HEK293 (cell line): ENCODE data around the gene NPR3.

Source experiments
- CTCF ChIA-PET: fragments of 350-600 bp; formaldehyde crosslinking; extraction: SDS; loops from one replicate; lab custom pipeline; 2021; ENCODE audit warnings: antibody characterized with exemption; lab: Yijun Ruan, JAX
- POLR2A ChIA-PET: fragments of 300-600 bp; formaldehyde crosslinking; extraction: SDS; loops from one replicate; lab custom pipeline; 2020; ENCODE audit warnings: antibody characterized with exemption, inconsistent platforms; lab: Yijun Ruan, JAX
- H3K27ac ChIP-seq: fragments of 200-500 bp; sonication (Bioruptor generic); 2 replicates; pipeline ENCODE4 v1.5.1; 2014; ENCODE audit warnings: low read depth, low read length, control low read depth, inconsistent platforms; ENCODE audit errors: extremely low read depth
- H3K36me3 ChIP-seq, 2 experiments: fragments of 200-500 bp in 1 of 2; sonication (Bioruptor generic) in 1 of 2; 1 replicate in 1 of 2; 2 replicates in 1 of 2; pipeline ENCODE4 v1.5.1; 2014 to 2017; ENCODE audit warnings: inconsistent platforms in 2 of 2, low read length in 2 of 2; ENCODE audit not compliant: control insufficient read depth in 2 of 2, insufficient read depth in 1 of 2
- H3K4me1 ChIP-seq: fragments of 200-500 bp; sonication (Bioruptor generic); 2 replicates; pipeline ENCODE4 v1.5.1; 2014; ENCODE audit warnings: mild to moderate bottlenecking, low read length, inconsistent platforms; ENCODE audit not compliant: control insufficient read depth, insufficient read depth
- H3K4me3 ChIP-seq: 2 replicates; pipeline ENCODE4 v1.5.1; 2011; ENCODE audit warnings: low read depth, mild to moderate bottlenecking, control low read depth, low read length, moderate library complexity
- H3K9me3 ChIP-seq: fragments of 200-500 bp; sonication (Bioruptor generic); 2 replicates; pipeline ENCODE4 v1.5.1; 2014; ENCODE audit warnings: low read depth, low read length, inconsistent platforms; ENCODE audit not compliant: control insufficient read depth, insufficient read depth
- HIC1 ChIP-seq: fragments of 450-650 bp; formaldehyde crosslinking; IDR thresholded peaks from 2 replicates; pipeline ENCODE4 v1.5.1; 2016; ENCODE audit warnings: missing biosample characterization, missing genetic modification characterization
- KLF7 ChIP-seq: fragments of 450-650 bp; formaldehyde crosslinking; IDR thresholded peaks from 2 replicates; pipeline ENCODE4 v1.5.1; 2016; ENCODE audit warnings: missing biosample characterization, missing genetic modification characterization, borderline replicate concordance
- MEIS1 ChIP-seq: sonication (generic); formaldehyde crosslinking; IDR thresholded peaks from 2 replicates; pipeline ENCODE4 v1.8.1; 2022; ENCODE audit warnings: missing genetic modification reagents, mild to moderate bottlenecking, borderline replicate concordance
- SP2 ChIP-seq: fragments of 450-650 bp; formaldehyde crosslinking; IDR thresholded peaks from 2 replicates; pipeline ENCODE4 v1.5.1; 2016; ENCODE audit warnings: missing biosample characterization, missing genetic modification characterization
- ZBTB21 ChIP-seq: fragments of 450-650 bp; formaldehyde crosslinking; IDR thresholded peaks from 2 replicates; pipeline ENCODE4 v1.5.1; 2017; ENCODE audit warnings: missing biosample characterization, missing genetic modification characterization
- ZNF175 ChIP-seq: fragments of 450-650 bp; formaldehyde crosslinking; IDR thresholded peaks from 2 replicates; pipeline ENCODE4 v1.5.1; 2016; ENCODE audit warnings: missing biosample characterization, missing genetic modification characterization
- ZNF214 ChIP-seq: fragments of 450-650 bp; formaldehyde crosslinking; IDR thresholded peaks from 2 replicates; pipeline ENCODE4 v1.5.1; 2017; ENCODE audit warnings: missing biosample characterization, mild to moderate bottlenecking, missing genetic modification characterization, borderline replicate concordance
- ZNF404 ChIP-seq: fragments of 450-650 bp; formaldehyde crosslinking; IDR thresholded peaks from 2 replicates; pipeline ENCODE4 v1.5.1; 2017; ENCODE audit warnings: missing biosample characterization, missing genetic modification characterization
- ZNF624 ChIP-seq: fragments of 450-650 bp; formaldehyde crosslinking; IDR thresholded peaks from 2 replicates; pipeline ENCODE4 v1.5.1; 2017; ENCODE audit warnings: missing biosample characterization, missing genetic modification characterization
- TF ChIP-seq, protein P1 (sequence below): fragments of 450-650 bp; formaldehyde crosslinking; IDR thresholded peaks from 2 replicates; pipeline ENCODE4 v1.5.1; 2016; ENCODE audit warnings: missing biosample characterization, missing genetic modification characterization, borderline replicate concordance
- TF ChIP-seq, protein P2 (sequence below): fragments of 450-650 bp; formaldehyde crosslinking; IDR thresholded peaks from 2 replicates; pipeline ENCODE4 v1.5.1; 2017; ENCODE audit warnings: missing biosample characterization, missing genetic modification characterization
- TF ChIP-seq, protein P3 (sequence below): fragments of 450-650 bp; formaldehyde crosslinking; IDR thresholded peaks from 2 replicates; pipeline ENCODE4 v1.5.1; 2016; ENCODE audit warnings: missing biosample characterization, missing genetic modification characterization, low read depth
- TF ChIP-seq, protein P4 (sequence below): fragments of 450-650 bp; formaldehyde crosslinking; IDR thresholded peaks from 2 replicates; pipeline ENCODE4 v1.5.1; 2016; ENCODE audit warnings: missing biosample characterization, missing genetic modification characterization
- TF ChIP-seq, protein P5 (sequence below): fragments of 450-650 bp; formaldehyde crosslinking; optimal IDR thresholded peaks from 2 replicates; pipeline ENCODE3; 2016; ENCODE audit warnings: missing biosample characterization, mild to moderate bottlenecking, missing genetic modification characterization

Gene NPR3

GRCh38 chr5:32677023-32677422, 34.1 kb upstream of the NPR3 start:
- Histone ChIP-seq H3K4me1 (no peaks in the 10 kb centered on the region), H3K36me3 (no peaks in the 10 kb centered on the region), H3K4me3 (no peak overlapping the region), H3K9me3 (no peaks in the 10 kb centered on the region), H3K27ac (no peak overlapping the region)
- TF ChIP-seq, protein P1, sequence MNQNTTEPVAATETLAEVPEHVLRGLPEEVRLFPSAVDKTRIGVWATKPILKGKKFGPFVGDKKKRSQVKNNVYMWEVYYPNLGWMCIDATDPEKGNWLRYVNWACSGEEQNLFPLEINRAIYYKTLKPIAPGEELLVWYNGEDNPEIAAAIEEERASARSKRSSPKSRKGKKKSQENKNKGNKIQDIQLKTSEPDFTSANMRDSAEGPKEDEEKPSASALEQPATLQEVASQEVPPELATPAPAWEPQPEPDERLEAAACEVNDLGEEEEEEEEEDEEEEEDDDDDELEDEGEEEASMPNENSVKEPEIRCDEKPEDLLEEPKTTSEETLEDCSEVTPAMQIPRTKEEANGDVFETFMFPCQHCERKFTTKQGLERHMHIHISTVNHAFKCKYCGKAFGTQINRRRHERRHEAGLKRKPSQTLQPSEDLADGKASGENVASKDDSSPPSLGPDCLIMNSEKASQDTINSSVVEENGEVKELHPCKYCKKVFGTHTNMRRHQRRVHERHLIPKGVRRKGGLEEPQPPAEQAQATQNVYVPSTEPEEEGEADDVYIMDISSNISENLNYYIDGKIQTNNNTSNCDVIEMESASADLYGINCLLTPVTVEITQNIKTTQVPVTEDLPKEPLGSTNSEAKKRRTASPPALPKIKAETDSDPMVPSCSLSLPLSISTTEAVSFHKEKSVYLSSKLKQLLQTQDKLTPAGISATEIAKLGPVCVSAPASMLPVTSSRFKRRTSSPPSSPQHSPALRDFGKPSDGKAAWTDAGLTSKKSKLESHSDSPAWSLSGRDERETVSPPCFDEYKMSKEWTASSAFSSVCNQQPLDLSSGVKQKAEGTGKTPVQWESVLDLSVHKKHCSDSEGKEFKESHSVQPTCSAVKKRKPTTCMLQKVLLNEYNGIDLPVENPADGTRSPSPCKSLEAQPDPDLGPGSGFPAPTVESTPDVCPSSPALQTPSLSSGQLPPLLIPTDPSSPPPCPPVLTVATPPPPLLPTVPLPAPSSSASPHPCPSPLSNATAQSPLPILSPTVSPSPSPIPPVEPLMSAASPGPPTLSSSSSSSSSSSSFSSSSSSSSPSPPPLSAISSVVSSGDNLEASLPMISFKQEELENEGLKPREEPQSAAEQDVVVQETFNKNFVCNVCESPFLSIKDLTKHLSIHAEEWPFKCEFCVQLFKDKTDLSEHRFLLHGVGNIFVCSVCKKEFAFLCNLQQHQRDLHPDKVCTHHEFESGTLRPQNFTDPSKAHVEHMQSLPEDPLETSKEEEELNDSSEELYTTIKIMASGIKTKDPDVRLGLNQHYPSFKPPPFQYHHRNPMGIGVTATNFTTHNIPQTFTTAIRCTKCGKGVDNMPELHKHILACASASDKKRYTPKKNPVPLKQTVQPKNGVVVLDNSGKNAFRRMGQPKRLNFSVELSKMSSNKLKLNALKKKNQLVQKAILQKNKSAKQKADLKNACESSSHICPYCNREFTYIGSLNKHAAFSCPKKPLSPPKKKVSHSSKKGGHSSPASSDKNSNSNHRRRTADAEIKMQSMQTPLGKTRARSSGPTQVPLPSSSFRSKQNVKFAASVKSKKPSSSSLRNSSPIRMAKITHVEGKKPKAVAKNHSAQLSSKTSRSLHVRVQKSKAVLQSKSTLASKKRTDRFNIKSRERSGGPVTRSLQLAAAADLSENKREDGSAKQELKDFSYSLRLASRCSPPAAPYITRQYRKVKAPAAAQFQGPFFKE (tag by site-specific recombination): no peak
- TF ChIP-seq SP2 (tag by site-specific recombination) (no peak), ZNF175 (no peak), ZNF624 (tag by site-specific recombination) (no peak), ZBTB21 (tag by site-specific recombination) (no peak), ZNF214 (tag by site-specific recombination) (no peak), HIC1 (tag by site-specific recombination) (no peak)
- TF ChIP-seq, protein P2, sequence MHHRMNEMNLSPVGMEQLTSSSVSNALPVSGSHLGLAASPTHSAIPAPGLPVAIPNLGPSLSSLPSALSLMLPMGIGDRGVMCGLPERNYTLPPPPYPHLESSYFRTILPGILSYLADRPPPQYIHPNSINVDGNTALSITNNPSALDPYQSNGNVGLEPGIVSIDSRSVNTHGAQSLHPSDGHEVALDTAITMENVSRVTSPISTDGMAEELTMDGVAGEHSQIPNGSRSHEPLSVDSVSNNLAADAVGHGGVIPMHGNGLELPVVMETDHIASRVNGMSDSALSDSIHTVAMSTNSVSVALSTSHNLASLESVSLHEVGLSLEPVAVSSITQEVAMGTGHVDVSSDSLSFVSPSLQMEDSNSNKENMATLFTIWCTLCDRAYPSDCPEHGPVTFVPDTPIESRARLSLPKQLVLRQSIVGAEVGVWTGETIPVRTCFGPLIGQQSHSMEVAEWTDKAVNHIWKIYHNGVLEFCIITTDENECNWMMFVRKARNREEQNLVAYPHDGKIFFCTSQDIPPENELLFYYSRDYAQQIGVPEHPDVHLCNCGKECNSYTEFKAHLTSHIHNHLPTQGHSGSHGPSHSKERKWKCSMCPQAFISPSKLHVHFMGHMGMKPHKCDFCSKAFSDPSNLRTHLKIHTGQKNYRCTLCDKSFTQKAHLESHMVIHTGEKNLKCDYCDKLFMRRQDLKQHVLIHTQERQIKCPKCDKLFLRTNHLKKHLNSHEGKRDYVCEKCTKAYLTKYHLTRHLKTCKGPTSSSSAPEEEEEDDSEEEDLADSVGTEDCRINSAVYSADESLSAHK (tag by site-specific recombination): no peak
- TF ChIP-seq, protein P3, sequence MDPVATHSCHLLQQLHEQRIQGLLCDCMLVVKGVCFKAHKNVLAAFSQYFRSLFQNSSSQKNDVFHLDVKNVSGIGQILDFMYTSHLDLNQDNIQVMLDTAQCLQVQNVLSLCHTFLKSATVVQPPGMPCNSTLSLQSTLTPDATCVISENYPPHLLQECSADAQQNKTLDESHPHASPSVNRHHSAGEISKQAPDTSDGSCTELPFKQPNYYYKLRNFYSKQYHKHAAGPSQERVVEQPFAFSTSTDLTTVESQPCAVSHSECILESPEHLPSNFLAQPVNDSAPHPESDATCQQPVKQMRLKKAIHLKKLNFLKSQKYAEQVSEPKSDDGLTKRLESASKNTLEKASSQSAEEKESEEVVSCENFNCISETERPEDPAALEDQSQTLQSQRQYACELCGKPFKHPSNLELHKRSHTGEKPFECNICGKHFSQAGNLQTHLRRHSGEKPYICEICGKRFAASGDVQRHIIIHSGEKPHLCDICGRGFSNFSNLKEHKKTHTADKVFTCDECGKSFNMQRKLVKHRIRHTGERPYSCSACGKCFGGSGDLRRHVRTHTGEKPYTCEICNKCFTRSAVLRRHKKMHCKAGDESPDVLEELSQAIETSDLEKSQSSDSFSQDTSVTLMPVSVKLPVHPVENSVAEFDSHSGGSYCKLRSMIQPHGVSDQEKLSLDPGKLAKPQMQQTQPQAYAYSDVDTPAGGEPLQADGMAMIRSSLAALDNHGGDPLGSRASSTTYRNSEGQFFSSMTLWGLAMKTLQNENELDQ (tag by site-specific recombination): no peak
- ChIA-PET CTCF (no interaction called here), POLR2A (no interaction called here)

DNA sequence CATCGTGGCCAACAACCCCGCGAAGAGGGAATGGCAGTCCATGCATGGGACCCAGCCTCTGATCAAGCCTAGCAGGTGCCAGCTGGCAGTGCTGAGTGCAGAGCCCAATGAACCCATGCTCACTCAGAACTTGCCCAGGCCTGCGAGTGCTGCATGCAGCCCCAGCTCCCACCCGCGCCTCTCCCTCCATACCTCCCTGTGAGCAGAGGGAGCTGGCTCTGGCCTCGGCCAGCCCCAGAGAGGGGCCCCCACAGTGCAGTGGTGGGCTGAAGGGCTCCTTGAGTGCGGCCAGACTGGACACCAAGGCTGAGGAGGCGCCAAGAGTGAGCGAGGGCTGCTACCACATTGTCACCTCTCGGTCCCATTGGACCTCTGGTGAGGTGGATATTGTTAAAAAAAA, 32.6 kb upstream of the NPR3 start:
- Histone ChIP-seq H3K9me3 (no peaks in the 10 kb centered on the region), H3K4me1 (no peaks in the 10 kb centered on the region), H3K27ac (no peak overlapping the region), H3K36me3 (no peaks in the 10 kb centered on the region), H3K4me3 (no peak overlapping the region)
- ChIA-PET CTCF (no interaction called here), POLR2A (interaction anchor here (0.6 kb wide), 1 partner anchor 107 kb away, joined by 3 read pairs; no protein-coding TSS in a partner anchor)
- no peak for TF ChIP-seq KLF7 (tag by site-specific recombination)
- TF ChIP-seq, protein P2 (tag by site-specific recombination): no peak
- TF ChIP-seq, protein P4, sequence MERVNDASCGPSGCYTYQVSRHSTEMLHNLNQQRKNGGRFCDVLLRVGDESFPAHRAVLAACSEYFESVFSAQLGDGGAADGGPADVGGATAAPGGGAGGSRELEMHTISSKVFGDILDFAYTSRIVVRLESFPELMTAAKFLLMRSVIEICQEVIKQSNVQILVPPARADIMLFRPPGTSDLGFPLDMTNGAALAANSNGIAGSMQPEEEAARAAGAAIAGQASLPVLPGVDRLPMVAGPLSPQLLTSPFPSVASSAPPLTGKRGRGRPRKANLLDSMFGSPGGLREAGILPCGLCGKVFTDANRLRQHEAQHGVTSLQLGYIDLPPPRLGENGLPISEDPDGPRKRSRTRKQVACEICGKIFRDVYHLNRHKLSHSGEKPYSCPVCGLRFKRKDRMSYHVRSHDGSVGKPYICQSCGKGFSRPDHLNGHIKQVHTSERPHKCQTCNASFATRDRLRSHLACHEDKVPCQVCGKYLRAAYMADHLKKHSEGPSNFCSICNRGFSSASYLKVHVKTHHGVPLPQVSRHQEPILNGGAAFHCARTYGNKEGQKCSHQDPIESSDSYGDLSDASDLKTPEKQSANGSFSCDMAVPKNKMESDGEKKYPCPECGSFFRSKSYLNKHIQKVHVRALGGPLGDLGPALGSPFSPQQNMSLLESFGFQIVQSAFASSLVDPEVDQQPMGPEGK: no peak
- TF ChIP-seq, protein P5, sequence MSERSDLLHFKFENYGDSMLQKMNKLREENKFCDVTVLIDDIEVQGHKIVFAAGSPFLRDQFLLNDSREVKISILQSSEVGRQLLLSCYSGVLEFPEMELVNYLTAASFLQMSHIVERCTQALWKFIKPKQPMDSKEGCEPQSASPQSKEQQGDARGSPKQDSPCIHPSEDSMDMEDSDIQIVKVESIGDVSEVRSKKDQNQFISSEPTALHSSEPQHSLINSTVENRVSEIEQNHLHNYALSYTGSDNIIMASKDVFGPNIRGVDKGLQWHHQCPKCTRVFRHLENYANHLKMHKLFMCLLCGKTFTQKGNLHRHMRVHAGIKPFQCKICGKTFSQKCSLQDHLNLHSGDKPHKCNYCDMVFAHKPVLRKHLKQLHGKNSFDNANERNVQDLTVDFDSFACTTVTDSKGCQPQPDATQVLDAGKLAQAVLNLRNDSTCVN (tag by site-specific recombination): no peak
- no peak for TF ChIP-seq MEIS1 (CRISPR knock-in tag)
- no peak for TF ChIP-seq ZNF404 (tag by site-specific recombination)
